HEK293 (cell line): ENCODE measurements around the gene MLLT10.

Source experiments
- GLIS1 ChIP-seq: fragments of 450-650 bp; formaldehyde crosslinking; IDR thresholded peaks from 2 replicates; pipeline ENCODE4 v1.5.1; 2016; ENCODE audit warnings: missing biosample characterization, missing genetic modification characterization
- HOXA7 ChIP-seq: sonication (generic); formaldehyde crosslinking; IDR thresholded peaks from 2 replicates; pipeline ENCODE4 v1.8.1; 2022; ENCODE audit warnings: missing genetic modification reagents, borderline replicate concordance
- HOXD13 ChIP-seq: sonication (generic); formaldehyde crosslinking; IDR thresholded peaks from 2 replicates; pipeline ENCODE4 v1.8.0; 2022; ENCODE audit warnings: missing genetic modification reagents, borderline replicate concordance
- IKZF3 ChIP-seq: fragments of 450-650 bp; IDR thresholded peaks from 2 replicates; pipeline ENCODE4 v1.5.0; 2018; ENCODE audit warnings: missing biosample characterization, mild to moderate bottlenecking, missing genetic modification characterization, moderate library complexity
- KLF17 ChIP-seq: fragments of 450-650 bp; formaldehyde crosslinking; IDR thresholded peaks from 2 replicates; pipeline ENCODE4 v1.5.1; 2016; ENCODE audit warnings: missing biosample characterization, missing genetic modification characterization
- MYNN ChIP-seq: fragments of 450-650 bp; formaldehyde crosslinking; IDR thresholded peaks from 2 replicates; pipeline ENCODE4 v1.5.1; 2016; ENCODE audit warnings: missing biosample characterization, missing genetic modification characterization, borderline replicate concordance
- PATZ1 ChIP-seq: fragments of 450-650 bp; formaldehyde crosslinking; IDR thresholded peaks from 2 replicates; pipeline ENCODE4 v1.5.1; 2016; ENCODE audit warnings: missing biosample characterization, missing genetic modification characterization
- REPIN1 ChIP-seq: fragments of 450-650 bp; formaldehyde crosslinking; IDR thresholded peaks from 2 replicates; pipeline ENCODE4 v1.5.1; 2017; ENCODE audit warnings: missing biosample characterization, missing genetic modification characterization, low read depth
- SP7 ChIP-seq: fragments of 450-650 bp; formaldehyde crosslinking; IDR thresholded peaks from 2 replicates; pipeline ENCODE4 v1.5.1; 2016; ENCODE audit warnings: missing biosample characterization, missing genetic modification characterization
- ZBTB17 ChIP-seq: fragments of 450-650 bp; formaldehyde crosslinking; IDR thresholded peaks from 2 replicates; pipeline ENCODE4 v1.5.1; 2016; ENCODE audit warnings: missing biosample characterization, missing genetic modification characterization
- ZBTB26 ChIP-seq: fragments of 450-650 bp; formaldehyde crosslinking; optimal IDR thresholded peaks from 2 replicates; pipeline ENCODE3; 2016; ENCODE audit warnings: missing biosample characterization, mild to moderate bottlenecking, missing genetic modification characterization
- ZBTB6 ChIP-seq: fragments of 450-650 bp; formaldehyde crosslinking; IDR thresholded peaks from 2 replicates; pipeline ENCODE4 v1.5.1; 2017; ENCODE audit warnings: missing biosample characterization, missing genetic modification characterization
- ZBTB8A ChIP-seq: fragments of 450-650 bp; formaldehyde crosslinking; IDR thresholded peaks from 2 replicates; pipeline ENCODE4 v1.5.1; 2016; ENCODE audit warnings: missing biosample characterization, missing genetic modification characterization
- ZNF112 ChIP-seq: fragments of 450-650 bp; formaldehyde crosslinking; IDR thresholded peaks from 2 replicates; pipeline ENCODE4 v1.5.0; 2017; ENCODE audit warnings: missing biosample characterization, missing genetic modification characterization
- ZNF121 ChIP-seq: fragments of 450-650 bp; formaldehyde crosslinking; IDR thresholded peaks from 2 replicates; pipeline ENCODE4 v1.5.1; 2016; ENCODE audit warnings: missing biosample characterization, missing genetic modification characterization
- ZNF133 ChIP-seq: fragments of 450-650 bp; formaldehyde crosslinking; IDR thresholded peaks from 2 replicates; pipeline ENCODE4 v1.5.1; 2016; ENCODE audit warnings: missing biosample characterization, missing genetic modification characterization
- ZNF155 ChIP-seq: fragments of 450-650 bp; formaldehyde crosslinking; IDR thresholded peaks from 2 replicates; pipeline ENCODE4 v1.5.1; 2016; ENCODE audit warnings: missing biosample characterization, missing genetic modification characterization
- ZNF18 ChIP-seq: fragments of 450-650 bp; formaldehyde crosslinking; IDR thresholded peaks from 2 replicates; pipeline ENCODE4 v1.5.1; 2016; ENCODE audit warnings: missing biosample characterization, missing genetic modification characterization
- ZNF202 ChIP-seq: fragments of 450-650 bp; formaldehyde crosslinking; IDR thresholded peaks from 2 replicates; pipeline ENCODE4 v1.5.1; 2016; ENCODE audit warnings: missing biosample characterization, missing genetic modification characterization, borderline replicate concordance
- ZNF239 ChIP-seq: fragments of 450-650 bp; formaldehyde crosslinking; IDR thresholded peaks from 2 replicates; pipeline ENCODE4 v1.5.1; 2016; ENCODE audit warnings: missing biosample characterization, missing genetic modification characterization
- ZNF248 ChIP-seq: fragments of 450-650 bp; formaldehyde crosslinking; IDR thresholded peaks from 2 replicates; pipeline ENCODE4 v1.5.1; 2017; ENCODE audit warnings: missing biosample characterization, missing genetic modification characterization
- ZNF274 ChIP-seq, 2 experiments: fragments of 200-500 bp in 1 of 2; fragments of 450-650 bp in 1 of 2; sonication (Bioruptor generic) in 1 of 2; formaldehyde crosslinking in 1 of 2; IDR thresholded peaks; 2 replicates each; pipeline versions ENCODE4 v1.5.1 to v1.6.1; 2014 to 2016; ENCODE audit warnings: borderline replicate concordance in 1 of 2, inconsistent platforms in 1 of 2, low read length in 1 of 2, missing biosample characterization in 1 of 2, missing genetic modification characterization in 1 of 2
- ZNF366 ChIP-seq: fragments of 450-650 bp; formaldehyde crosslinking; conservative IDR thresholded peaks from 2 replicates; pipeline ENCODE4 v1.5.1; 2016; ENCODE audit warnings: missing biosample characterization, missing genetic modification characterization
- ZNF558 ChIP-seq: fragments of 450-650 bp; formaldehyde crosslinking; IDR thresholded peaks from 2 replicates; pipeline ENCODE4 v1.5.1; 2016; ENCODE audit warnings: missing biosample characterization, missing genetic modification characterization
- ZNF561 ChIP-seq: fragments of 450-650 bp; IDR thresholded peaks from 2 replicates; pipeline ENCODE4 v1.5.1; 2018; ENCODE audit warnings: missing biosample characterization, missing genetic modification characterization, borderline replicate concordance
- ZNF571 ChIP-seq: fragments of 450-650 bp; formaldehyde crosslinking; IDR thresholded peaks from 2 replicates; pipeline ENCODE4 v1.5.0; 2017; ENCODE audit warnings: missing biosample characterization, missing genetic modification characterization
- ZNF626 ChIP-seq: fragments of 450-650 bp; sonication (Bioruptor Pico); formaldehyde crosslinking; IDR thresholded peaks from 2 replicates; pipeline ENCODE4 v1.5.1; 2018; ENCODE audit warnings: missing biosample characterization, missing genetic modification characterization, inconsistent platforms
- ZNF654 ChIP-seq: fragments of 450-650 bp; formaldehyde crosslinking; IDR thresholded peaks from 2 replicates; pipeline ENCODE4 v1.5.1; 2016; ENCODE audit warnings: low read depth, missing biosample characterization, missing genetic modification characterization
- ZNF670 ChIP-seq: fragments of 450-650 bp; formaldehyde crosslinking; IDR thresholded peaks from 2 replicates; pipeline ENCODE4 v1.5.1; 2016; ENCODE audit warnings: missing biosample characterization, missing genetic modification characterization, low read depth
- ZNF701 ChIP-seq: fragments of 450-650 bp; formaldehyde crosslinking; IDR thresholded peaks from 2 replicates; pipeline ENCODE4 v1.5.1; 2016; ENCODE audit warnings: missing biosample characterization, missing genetic modification characterization
- ZNF785 ChIP-seq: fragments of 450-650 bp; formaldehyde crosslinking; IDR thresholded peaks from 2 replicates; pipeline ENCODE4 v1.5.1; 2016; ENCODE audit warnings: missing biosample characterization, missing genetic modification characterization
- ZSCAN16 ChIP-seq: fragments of 450-650 bp; formaldehyde crosslinking; IDR thresholded peaks from 2 replicates; pipeline ENCODE4 v1.5.1; 2016; ENCODE audit warnings: missing biosample characterization, missing genetic modification characterization
- ZSCAN30 ChIP-seq: fragments of 450-650 bp; IDR thresholded peaks from 2 replicates; pipeline ENCODE4 v1.5.1; 2018; ENCODE audit warnings: missing biosample characterization, mild to moderate bottlenecking, missing genetic modification characterization, moderate library complexity
- ZXDB ChIP-seq: fragments of 450-650 bp; formaldehyde crosslinking; IDR thresholded peaks from 2 replicates; pipeline ENCODE4 v1.5.1; 2016; ENCODE audit warnings: missing biosample characterization, missing genetic modification characterization

MLLT10 gene

GRCh38 chr10:21525367-21526187 is 8.5 kb upstream of the MLLT10 start, which contains the start of gene SKIDA1 (continued):
- peak; percentile 90 for TF ChIP-seq GLIS1 (tag by site-specific recombination)
- no peak for TF ChIP-seq ZNF248 (tag by site-specific recombination)
- TF ChIP-seq ZBTB6 (tag by site-specific recombination) = peak; percentile 87
- TF ChIP-seq REPIN1 (tag by site-specific recombination) = no peak; the same call in 1 of the 2 replicates
- TF ChIP-seq MYNN = peak; percentile 40; the same call in 1 of the 2 replicates
- no peak for TF ChIP-seq ZNF155
- no peak for TF ChIP-seq ZNF701
- TF ChIP-seq ZSCAN30 = peak; percentile 70; the same call in 1 of the 2 replicates
- peak; percentile 97 for TF ChIP-seq ZXDB (tag by site-specific recombination)
- peak; percentile 98 for TF ChIP-seq IKZF3 (tag by site-specific recombination)
- peak; percentile 38; the same call in 1 of the 2 replicates for TF ChIP-seq ZNF558 (tag by site-specific recombination)
- no peak for TF ChIP-seq ZNF785
- peak; percentile 92 for TF ChIP-seq ZNF366 (tag by site-specific recombination)
- no peak for TF ChIP-seq ZNF202 (tag by site-specific recombination)
- TF ChIP-seq HOXA7 = no peak
- TF ChIP-seq ZNF670 (tag by site-specific recombination) = no peak
- TF ChIP-seq HOXD13 (CRISPR knock-in tag) = no peak
- TF ChIP-seq ZNF571 (tag by site-specific recombination) = no peak
- TF ChIP-seq ZBTB26 (tag by site-specific recombination) = peak; percentile 94
- peak; percentile 71; the same call in 1 of the 2 replicates for TF ChIP-seq ZNF561
- peak; percentile 75 for TF ChIP-seq ZNF18
- TF ChIP-seq ZNF274 (IDR thresholded peaks at IDR 0.05; ENCODE audit: low read length) = no peak
- no peak for TF ChIP-seq ZNF274 (tag by site-specific recombination; IDR thresholded peaks at IDR 0.05; ENCODE audit: borderline replicate concordance)
- TF ChIP-seq ZBTB17 (tag by site-specific recombination) = peak; percentile 96
- TF ChIP-seq KLF17 (tag by site-specific recombination) = peak; percentile 93
- peak; percentile 14; the same call in 1 of the 2 replicates for TF ChIP-seq ZNF654 (tag by site-specific recombination)
- no peak for TF ChIP-seq ZSCAN16 (tag by site-specific recombination)
- peak; percentile 99 for TF ChIP-seq PATZ1 (tag by site-specific recombination)
- peak; percentile 55; the same call in 1 of the 2 replicates for TF ChIP-seq ZNF121 (tag by site-specific recombination)
- no peak for TF ChIP-seq ZNF239
- no peak for TF ChIP-seq ZNF112 (tag by site-specific recombination)
- no peak for TF ChIP-seq ZNF133 (tag by site-specific recombination)
- TF ChIP-seq SP7 = peak; percentile 97
- peak; percentile 74 for TF ChIP-seq ZBTB8A (tag by site-specific recombination)
- no peak for TF ChIP-seq ZNF626 (tag by site-specific recombination)
